GM23338 (cell line): ENCODE results near the gene CNRIP1.

ENCODE experiments used
- CREB1 ChIP-seq: fragments of 250-450 bp; sonication (Bioruptor Pico); IDR thresholded peaks from 2 replicates; pipeline ENCODE4 v1.5.0; 2020; ENCODE audit warnings: low read depth, mild to moderate bottlenecking, moderate library complexity
- EZH2 ChIP-seq: fragments of 200-600 bp; sonication (generic); IDR thresholded peaks from one replicate; pipeline ENCODE4 v1.8.0; 2017; ENCODE audit warnings: antibody characterized with exemption, mild to moderate bottlenecking, low read depth; ENCODE audit not compliant: unreplicated experiment
- EZH2phosphoT487 ChIP-seq: fragments of 200-600 bp; sonication (generic); IDR thresholded peaks from one replicate; pipeline ENCODE4 v1.8.1; 2018; ENCODE audit warnings: antibody characterized with exemption; ENCODE audit not compliant: unreplicated experiment
- JUNB ChIP-seq: IDR thresholded peaks from one replicate; pipeline ENCODE4 v1.6.1; 2016; ENCODE audit warnings: antibody characterized with exemption; ENCODE audit not compliant: unreplicated experiment
- POLR2AphosphoS5 ChIP-seq: IDR thresholded peaks from 2 replicates; pipeline ENCODE4 v1.6.1; 2016; ENCODE audit warnings: antibody characterized with exemption, low read depth
- TF ChIP-seq, protein P1 (sequence below), 2 experiments: fragments of 200-600 bp in 1 of 2; sonication (generic) in 1 of 2; conservative IDR thresholded peaks; 2 replicates each; pipeline versions ENCODE4 v1.5.1 to v1.6.1; 2016 to 2017; ENCODE audit warnings: antibody characterized with exemption in 2 of 2, low read depth in 2 of 2, mild to moderate bottlenecking in 2 of 2, moderate library complexity in 1 of 2
- TF ChIP-seq, protein P2 (sequence below): IDR thresholded peaks from one replicate; pipeline ENCODE4 v1.6.1; 2018; ENCODE audit warnings: antibody characterized with exemption; ENCODE audit not compliant: unreplicated experiment

DNA sequence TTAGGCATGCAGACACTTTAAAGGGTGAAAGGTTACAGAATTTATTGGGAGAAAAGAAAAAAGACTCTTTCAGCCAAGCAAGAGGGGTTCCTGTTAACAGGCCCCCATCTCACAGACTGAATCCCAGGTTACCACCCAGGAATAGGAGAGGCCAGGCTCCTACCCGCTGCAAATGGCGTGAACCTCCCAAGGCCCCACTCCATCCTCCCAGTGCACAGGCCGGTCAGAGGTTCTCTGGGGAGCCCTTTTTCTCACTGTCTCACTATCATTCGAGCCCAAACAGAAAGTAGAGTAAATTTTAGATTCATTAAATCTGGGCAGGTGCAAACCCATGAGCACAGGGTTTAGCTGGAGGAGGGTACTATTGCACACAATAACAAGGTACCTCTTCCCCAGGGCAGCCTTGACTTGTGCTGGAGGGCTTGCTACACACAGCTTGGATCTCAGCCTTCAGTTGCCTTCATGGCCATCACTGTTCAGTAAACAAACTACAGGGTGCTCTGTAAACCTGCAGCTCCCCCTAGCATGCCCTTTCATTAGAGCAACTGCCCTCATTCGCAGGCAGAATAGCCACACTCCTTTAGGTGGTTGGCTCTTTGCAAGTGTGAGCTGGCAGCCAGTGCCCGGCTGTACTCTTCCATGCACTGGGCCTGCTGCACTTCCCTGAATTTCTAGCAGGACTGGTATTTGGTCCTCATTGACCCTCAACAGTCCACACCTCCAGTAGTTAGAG, 38.0 kb upstream of the CNRIP1 start:
- TF ChIP-seq, protein P1, sequence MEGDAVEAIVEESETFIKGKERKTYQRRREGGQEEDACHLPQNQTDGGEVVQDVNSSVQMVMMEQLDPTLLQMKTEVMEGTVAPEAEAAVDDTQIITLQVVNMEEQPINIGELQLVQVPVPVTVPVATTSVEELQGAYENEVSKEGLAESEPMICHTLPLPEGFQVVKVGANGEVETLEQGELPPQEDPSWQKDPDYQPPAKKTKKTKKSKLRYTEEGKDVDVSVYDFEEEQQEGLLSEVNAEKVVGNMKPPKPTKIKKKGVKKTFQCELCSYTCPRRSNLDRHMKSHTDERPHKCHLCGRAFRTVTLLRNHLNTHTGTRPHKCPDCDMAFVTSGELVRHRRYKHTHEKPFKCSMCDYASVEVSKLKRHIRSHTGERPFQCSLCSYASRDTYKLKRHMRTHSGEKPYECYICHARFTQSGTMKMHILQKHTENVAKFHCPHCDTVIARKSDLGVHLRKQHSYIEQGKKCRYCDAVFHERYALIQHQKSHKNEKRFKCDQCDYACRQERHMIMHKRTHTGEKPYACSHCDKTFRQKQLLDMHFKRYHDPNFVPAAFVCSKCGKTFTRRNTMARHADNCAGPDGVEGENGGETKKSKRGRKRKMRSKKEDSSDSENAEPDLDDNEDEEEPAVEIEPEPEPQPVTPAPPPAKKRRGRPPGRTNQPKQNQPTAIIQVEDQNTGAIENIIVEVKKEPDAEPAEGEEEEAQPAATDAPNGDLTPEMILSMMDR (conservative IDR thresholded peaks at IDR 0.05; ENCODE audit: low read depth in 2 of 2): peak; percentile 60 to 86
- TF ChIP-seq, protein P2, sequence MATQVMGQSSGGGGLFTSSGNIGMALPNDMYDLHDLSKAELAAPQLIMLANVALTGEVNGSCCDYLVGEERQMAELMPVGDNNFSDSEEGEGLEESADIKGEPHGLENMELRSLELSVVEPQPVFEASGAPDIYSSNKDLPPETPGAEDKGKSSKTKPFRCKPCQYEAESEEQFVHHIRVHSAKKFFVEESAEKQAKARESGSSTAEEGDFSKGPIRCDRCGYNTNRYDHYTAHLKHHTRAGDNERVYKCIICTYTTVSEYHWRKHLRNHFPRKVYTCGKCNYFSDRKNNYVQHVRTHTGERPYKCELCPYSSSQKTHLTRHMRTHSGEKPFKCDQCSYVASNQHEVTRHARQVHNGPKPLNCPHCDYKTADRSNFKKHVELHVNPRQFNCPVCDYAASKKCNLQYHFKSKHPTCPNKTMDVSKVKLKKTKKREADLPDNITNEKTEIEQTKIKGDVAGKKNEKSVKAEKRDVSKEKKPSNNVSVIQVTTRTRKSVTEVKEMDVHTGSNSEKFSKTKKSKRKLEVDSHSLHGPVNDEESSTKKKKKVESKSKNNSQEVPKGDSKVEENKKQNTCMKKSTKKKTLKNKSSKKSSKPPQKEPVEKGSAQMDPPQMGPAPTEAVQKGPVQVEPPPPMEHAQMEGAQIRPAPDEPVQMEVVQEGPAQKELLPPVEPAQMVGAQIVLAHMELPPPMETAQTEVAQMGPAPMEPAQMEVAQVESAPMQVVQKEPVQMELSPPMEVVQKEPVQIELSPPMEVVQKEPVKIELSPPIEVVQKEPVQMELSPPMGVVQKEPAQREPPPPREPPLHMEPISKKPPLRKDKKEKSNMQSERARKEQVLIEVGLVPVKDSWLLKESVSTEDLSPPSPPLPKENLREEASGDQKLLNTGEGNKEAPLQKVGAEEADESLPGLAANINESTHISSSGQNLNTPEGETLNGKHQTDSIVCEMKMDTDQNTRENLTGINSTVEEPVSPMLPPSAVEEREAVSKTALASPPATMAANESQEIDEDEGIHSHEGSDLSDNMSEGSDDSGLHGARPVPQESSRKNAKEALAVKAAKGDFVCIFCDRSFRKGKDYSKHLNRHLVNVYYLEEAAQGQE: no peak
- no peak for TF ChIP-seq EZH2
- TF ChIP-seq POLR2AphosphoS5: no peak
- TF ChIP-seq JUNB: no peak
- no peak for TF ChIP-seq CREB1 (CRISPR knock-in tag)
- TF ChIP-seq EZH2phosphoT487: no peak
